Esophagus squamous epithelium (tissue), 4 donors: Measurements from ENCODE around the gene MATN3.

Source experiments
- POLR2A ChIP-seq, 4 donors: fragments of 450-650 bp; IDR thresholded peaks; one replicate each; pipeline ENCODE4 v1.6.1; 2017; ENCODE audit warnings: antibody characterized with exemption in 4 of 4, mild to moderate bottlenecking in 4 of 4, moderate library complexity in 3 of 4
- TF ChIP-seq, protein P1 (sequence below), 6 experiments: fragments of 450-650 bp in 4 of 6; fragments of 200-600 bp in 2 of 6; sonication (generic) in 2 of 6; IDR thresholded peaks; one replicate each; pipeline ENCODE4 v1.5.1; 2016 to 2019; ENCODE audit warnings: antibody characterized with exemption in 6 of 6, mild to moderate bottlenecking in 4 of 6, moderate library complexity in 4 of 6

DNA sequence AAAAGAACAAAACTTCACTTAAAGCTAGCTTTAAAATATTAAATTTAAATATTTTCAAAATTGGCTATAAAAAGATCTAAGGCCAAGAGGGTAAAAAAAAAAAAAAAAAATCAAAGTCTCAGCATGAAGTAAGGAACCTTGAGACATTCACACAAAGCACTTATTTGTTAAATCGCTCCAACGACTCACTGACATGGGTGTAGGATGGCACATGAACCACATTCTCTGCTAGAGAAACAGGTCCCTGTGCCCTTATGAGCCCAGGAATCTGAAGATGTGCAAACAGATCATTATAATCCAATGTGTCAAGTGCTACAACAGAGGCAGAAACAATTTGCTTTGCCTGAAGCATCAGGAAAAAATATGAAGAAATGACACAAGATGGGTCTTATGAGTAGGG is 25.2 kb upstream of the MATN3 start:
- TF ChIP-seq, protein P1, sequence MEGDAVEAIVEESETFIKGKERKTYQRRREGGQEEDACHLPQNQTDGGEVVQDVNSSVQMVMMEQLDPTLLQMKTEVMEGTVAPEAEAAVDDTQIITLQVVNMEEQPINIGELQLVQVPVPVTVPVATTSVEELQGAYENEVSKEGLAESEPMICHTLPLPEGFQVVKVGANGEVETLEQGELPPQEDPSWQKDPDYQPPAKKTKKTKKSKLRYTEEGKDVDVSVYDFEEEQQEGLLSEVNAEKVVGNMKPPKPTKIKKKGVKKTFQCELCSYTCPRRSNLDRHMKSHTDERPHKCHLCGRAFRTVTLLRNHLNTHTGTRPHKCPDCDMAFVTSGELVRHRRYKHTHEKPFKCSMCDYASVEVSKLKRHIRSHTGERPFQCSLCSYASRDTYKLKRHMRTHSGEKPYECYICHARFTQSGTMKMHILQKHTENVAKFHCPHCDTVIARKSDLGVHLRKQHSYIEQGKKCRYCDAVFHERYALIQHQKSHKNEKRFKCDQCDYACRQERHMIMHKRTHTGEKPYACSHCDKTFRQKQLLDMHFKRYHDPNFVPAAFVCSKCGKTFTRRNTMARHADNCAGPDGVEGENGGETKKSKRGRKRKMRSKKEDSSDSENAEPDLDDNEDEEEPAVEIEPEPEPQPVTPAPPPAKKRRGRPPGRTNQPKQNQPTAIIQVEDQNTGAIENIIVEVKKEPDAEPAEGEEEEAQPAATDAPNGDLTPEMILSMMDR (IDR thresholded peaks at IDR 0.05) = no peak
- TF ChIP-seq POLR2A (IDR thresholded peaks at IDR 0.05) = no peak
